ENCODE data around the gene CENPU.

Gene CENPU

DNA sequence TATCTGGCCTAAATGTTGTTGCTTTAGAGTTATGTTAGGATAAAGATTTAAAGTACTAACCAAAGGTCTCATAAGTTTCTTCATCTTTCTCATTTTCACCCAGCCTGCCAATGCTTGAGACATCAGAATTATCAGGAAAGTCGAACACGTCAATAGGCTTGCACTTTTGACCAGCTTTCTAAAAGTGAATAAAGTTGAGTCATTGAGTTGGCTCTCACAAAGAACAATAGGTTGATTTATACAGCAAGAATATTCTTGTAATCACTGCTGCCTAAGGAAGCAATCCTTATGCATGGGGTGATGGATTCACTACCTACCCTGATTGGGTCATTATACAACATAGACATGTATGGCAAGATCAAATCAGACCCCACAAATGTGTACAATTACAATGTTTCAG lies 5.0 kb downstream of the CENPU start:
- H3K4me3 ChIP-seq (ENCODE audit: low read length), result no peak overlapping the region
- TF ChIP-seq, protein P1, sequence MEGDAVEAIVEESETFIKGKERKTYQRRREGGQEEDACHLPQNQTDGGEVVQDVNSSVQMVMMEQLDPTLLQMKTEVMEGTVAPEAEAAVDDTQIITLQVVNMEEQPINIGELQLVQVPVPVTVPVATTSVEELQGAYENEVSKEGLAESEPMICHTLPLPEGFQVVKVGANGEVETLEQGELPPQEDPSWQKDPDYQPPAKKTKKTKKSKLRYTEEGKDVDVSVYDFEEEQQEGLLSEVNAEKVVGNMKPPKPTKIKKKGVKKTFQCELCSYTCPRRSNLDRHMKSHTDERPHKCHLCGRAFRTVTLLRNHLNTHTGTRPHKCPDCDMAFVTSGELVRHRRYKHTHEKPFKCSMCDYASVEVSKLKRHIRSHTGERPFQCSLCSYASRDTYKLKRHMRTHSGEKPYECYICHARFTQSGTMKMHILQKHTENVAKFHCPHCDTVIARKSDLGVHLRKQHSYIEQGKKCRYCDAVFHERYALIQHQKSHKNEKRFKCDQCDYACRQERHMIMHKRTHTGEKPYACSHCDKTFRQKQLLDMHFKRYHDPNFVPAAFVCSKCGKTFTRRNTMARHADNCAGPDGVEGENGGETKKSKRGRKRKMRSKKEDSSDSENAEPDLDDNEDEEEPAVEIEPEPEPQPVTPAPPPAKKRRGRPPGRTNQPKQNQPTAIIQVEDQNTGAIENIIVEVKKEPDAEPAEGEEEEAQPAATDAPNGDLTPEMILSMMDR (conservative IDR thresholded peaks at IDR 0.05; ENCODE audit: low read length), result no peak
- DNase-seq (ENCODE audit: low read depth), result no peak

DNA sequence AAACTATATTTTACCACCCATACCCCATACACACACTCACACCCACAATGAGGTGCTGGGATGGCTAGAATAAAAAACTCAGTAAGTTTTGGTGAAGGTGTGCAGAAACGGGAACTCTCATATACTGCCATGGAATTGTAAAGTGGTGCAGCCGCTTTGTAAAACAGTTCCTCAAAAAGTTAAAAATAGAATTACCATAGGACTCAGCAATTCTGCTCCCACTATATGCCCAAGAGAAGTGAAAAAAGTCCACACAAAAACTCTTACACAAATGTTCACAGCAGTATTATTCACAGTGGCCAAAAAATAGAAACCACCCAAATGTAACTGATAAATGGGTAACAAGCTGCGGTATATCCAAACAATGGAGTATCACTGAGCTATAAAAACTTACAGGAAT lies 6.5 kb downstream of the CENPU start:
- DNase-seq (ENCODE audit: low read depth), result no peak
- TF ChIP-seq, protein P1 (conservative IDR thresholded peaks at IDR 0.05; ENCODE audit: low read length), result no peak
- no peak overlapping the region for H3K4me3 ChIP-seq (ENCODE audit: low read length)

DNA sequence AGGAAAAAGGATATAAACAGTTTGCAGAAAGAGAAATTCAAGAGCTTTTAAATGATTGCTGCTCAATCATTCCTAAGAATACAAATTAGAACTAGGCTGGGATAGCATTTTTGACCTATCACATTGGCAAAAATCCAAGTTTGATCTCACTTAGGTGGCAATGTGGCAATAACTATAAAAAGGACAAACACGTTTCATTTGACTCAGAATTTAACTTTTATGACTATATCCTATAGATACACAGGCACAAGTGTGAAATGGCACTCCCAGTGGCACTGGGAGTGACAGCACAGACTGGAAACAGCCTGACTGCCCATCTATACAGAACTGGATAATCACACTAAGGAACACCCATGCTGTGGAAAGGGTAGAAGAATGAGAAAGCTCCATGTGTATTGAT lies 11.1 kb downstream of the CENPU start:
- DNase-seq (ENCODE audit: low read depth), result no peak
- H3K4me3 ChIP-seq (ENCODE audit: low read length), result no peak overlapping the region

DNA sequence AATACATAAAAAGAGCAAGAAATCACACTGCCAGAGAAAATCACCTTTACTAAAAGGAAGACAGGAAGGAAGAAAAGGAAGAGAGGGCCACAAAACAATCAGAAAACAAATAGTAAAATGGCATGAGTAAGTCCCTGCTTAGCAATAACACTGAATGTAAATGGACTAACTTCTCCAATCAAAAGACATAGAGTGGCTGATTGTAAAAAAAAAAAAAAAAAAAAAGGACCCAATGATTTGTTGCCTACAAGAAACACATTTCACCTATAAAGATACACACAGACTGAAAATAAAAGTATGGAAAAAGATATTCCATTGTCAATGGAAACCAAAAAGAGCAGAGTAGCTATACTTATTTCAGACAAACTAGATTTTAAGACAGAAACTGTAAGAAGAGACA lies 12.6 kb downstream of the CENPU start:
- TF ChIP-seq, protein P1 (conservative IDR thresholded peaks at IDR 0.05; ENCODE audit: low read length), result no peak

More for the DNA sequence above, 11.1 kb downstream of the CENPU start:
- TF ChIP-seq, protein P1 (conservative IDR thresholded peaks at IDR 0.05; ENCODE audit: low read length), result no peak

DNA sequence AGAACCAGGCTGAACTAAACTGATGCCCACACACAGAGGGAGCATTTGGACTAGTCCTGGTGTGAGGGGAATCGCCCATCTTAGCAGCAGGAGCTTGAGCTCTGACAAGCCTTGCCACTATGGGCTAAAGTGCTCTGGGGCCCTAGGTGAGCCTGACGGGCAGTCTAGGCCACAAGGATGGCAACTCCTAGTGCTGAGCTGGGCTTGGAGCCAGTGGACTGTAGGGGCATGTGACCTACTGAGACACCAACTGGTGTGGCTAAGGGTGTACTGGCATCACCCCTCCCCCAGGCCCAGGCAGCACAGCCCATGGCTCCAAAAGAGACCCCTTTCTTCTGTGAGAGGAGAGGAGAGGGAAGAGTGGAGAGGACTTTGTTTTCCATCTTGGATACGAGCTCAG lies 14.5 kb downstream of the CENPU start:
- H3K4me3 ChIP-seq (ENCODE audit: low read length), result no peak overlapping the region
- no peak for DNase-seq (ENCODE audit: low read depth)
- TF ChIP-seq, protein P1 (conservative IDR thresholded peaks at IDR 0.05; ENCODE audit: low read length), result no peak

More for the DNA sequence above, 12.6 kb downstream of the CENPU start:
- DNase-seq (ENCODE audit: low read depth), result no peak
- H3K4me3 ChIP-seq (ENCODE audit: low read length), result no peak overlapping the region

DNA sequence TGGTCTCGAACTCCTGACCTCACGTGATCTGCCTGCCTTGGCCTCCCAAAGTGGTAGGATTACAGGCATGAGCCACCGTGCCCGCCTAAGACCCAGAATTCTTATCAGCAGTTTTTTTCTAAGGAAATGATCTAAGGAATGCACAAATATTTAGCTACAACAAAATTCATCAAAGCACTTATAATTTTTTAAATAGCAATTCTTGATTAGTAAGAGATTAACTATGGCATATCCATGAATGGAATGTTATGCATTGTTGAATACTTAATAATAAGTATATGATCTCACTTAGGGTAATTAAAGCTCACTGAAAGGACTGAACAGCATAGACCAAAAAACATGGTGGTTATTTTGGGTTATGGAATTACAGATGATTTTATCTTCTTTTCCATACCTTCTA lies 18.4 kb downstream of the CENPU start:
- TF ChIP-seq, protein P1 (conservative IDR thresholded peaks at IDR 0.05; ENCODE audit: low read length), result no peak
- DNase-seq (ENCODE audit: low read depth), result no peak

DNA sequence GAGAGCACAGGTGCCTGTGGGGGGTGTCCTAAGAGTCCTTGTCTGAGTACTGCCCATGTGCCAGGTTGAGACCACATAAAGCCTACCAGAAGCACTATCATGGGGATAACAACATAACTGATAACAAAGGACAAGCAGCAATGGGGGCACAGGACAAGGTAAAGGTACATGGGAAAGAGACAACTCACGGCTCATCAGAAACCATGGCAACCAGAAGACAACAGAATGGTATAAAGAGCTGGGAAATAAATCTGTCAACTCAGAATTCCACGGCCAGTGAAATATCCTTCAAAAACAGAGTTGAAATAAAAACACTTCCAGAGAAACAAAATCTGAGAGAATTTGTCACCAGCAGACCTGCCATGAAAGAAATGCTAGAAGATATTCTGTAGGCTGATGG lies 20.0 kb downstream of the CENPU start:
- no peak for DNase-seq (ENCODE audit: low read depth)
- H3K4me3 ChIP-seq (ENCODE audit: low read length), result no peak overlapping the region
- TF ChIP-seq, protein P1 (conservative IDR thresholded peaks at IDR 0.05; ENCODE audit: low read length), result no peak

More for the DNA sequence above, 18.4 kb downstream of the CENPU start:
- H3K4me3 ChIP-seq (ENCODE audit: low read length), result no peak overlapping the region

Data from AG10803 (cell line).